Measurements from ENCODE around the gene SMTNL1.

- TF ChIP-seq, protein P1, sequence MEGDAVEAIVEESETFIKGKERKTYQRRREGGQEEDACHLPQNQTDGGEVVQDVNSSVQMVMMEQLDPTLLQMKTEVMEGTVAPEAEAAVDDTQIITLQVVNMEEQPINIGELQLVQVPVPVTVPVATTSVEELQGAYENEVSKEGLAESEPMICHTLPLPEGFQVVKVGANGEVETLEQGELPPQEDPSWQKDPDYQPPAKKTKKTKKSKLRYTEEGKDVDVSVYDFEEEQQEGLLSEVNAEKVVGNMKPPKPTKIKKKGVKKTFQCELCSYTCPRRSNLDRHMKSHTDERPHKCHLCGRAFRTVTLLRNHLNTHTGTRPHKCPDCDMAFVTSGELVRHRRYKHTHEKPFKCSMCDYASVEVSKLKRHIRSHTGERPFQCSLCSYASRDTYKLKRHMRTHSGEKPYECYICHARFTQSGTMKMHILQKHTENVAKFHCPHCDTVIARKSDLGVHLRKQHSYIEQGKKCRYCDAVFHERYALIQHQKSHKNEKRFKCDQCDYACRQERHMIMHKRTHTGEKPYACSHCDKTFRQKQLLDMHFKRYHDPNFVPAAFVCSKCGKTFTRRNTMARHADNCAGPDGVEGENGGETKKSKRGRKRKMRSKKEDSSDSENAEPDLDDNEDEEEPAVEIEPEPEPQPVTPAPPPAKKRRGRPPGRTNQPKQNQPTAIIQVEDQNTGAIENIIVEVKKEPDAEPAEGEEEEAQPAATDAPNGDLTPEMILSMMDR (IDR thresholded peaks at IDR 0.05) = no peak
- TF ChIP-seq POLR2A (IDR thresholded peaks at IDR 0.05) = no peak
Observed at GRCh38 chr11:57497303-57498247, 39.8 kb upstream of the SMTNL1 start.

Data from Peyer's patch (tissue), 4 donors.